Coronary artery (tissue), 2 donors: ENCODE results near the gene DENND2C.

Experiments
- DNase-seq: peaks from one replicate; pipeline ENCODE4 v3.0.0-alpha.2; 2017; ENCODE audit warnings: low spot score
- H3K27ac ChIP-seq, 2 donors: fragments of 200-600 bp; sonication (generic); one replicate each; pipeline ENCODE4 v1.5.1; 2016 to 2019
- H3K4me3 ChIP-seq: fragments of 200-600 bp; sonication (generic); 2 replicates; pipeline ENCODE4 v1.5.1; 2016; ENCODE audit warnings: mild to moderate bottlenecking, moderate library complexity
- TF ChIP-seq, protein P1 (sequence below): fragments of 200-600 bp; sonication (generic); IDR thresholded peaks from one replicate; pipeline ENCODE4 v1.5.1; 2019; ENCODE audit warnings: antibody characterized with exemption

DENND2C gene

DNA sequence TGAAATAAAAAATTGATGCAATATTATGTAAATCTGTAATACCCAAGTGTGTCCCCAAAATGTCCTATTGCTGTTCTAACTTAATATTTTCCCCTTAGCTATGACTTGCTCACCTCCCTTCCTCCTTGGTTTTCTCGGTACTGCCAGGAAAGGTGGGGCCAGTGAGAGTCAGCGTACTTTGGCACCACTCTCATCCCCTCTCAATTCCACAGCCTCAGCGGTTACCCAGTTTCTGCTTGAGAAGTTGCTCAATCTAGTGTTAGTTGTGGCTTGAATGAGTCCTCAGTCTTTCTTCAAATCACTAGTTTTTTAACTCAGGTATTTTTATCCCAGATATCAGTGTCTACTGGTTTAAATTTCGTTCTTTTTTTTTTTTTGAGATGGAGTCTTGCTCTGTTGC is 120.7 kb downstream of the DENND2C start:
- no peak overlapping the region for H3K27ac ChIP-seq
- TF ChIP-seq, protein P1, sequence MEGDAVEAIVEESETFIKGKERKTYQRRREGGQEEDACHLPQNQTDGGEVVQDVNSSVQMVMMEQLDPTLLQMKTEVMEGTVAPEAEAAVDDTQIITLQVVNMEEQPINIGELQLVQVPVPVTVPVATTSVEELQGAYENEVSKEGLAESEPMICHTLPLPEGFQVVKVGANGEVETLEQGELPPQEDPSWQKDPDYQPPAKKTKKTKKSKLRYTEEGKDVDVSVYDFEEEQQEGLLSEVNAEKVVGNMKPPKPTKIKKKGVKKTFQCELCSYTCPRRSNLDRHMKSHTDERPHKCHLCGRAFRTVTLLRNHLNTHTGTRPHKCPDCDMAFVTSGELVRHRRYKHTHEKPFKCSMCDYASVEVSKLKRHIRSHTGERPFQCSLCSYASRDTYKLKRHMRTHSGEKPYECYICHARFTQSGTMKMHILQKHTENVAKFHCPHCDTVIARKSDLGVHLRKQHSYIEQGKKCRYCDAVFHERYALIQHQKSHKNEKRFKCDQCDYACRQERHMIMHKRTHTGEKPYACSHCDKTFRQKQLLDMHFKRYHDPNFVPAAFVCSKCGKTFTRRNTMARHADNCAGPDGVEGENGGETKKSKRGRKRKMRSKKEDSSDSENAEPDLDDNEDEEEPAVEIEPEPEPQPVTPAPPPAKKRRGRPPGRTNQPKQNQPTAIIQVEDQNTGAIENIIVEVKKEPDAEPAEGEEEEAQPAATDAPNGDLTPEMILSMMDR: no peak
- no peak overlapping the region for H3K4me3 ChIP-seq
- no peak for DNase-seq

GRCh38 chr1:114547076-114547475 is 122.8 kb downstream of the DENND2C start:
- DNase-seq: no peak
- Histone ChIP-seq H3K4me3 (no peak overlapping the region), H3K27ac (no peak overlapping the region)
- TF ChIP-seq, protein P1: no peak

- H3K27ac ChIP-seq: no peak overlapping the region
- DNase-seq: no peak
- no peak overlapping the region for H3K4me3 ChIP-seq
- TF ChIP-seq, protein P1: no peak
These were observed 124.1 kb downstream of the DENND2C start for GRCh38 chr1:114545796-114546195.

- no peak for DNase-seq
- no peak overlapping the region for H3K4me3 ChIP-seq
- no peak overlapping the region for H3K27ac ChIP-seq
- TF ChIP-seq, protein P1: no peak
These were observed 124.5 kb downstream of the DENND2C start for GRCh38 chr1:114545315-114545714.

DNA sequence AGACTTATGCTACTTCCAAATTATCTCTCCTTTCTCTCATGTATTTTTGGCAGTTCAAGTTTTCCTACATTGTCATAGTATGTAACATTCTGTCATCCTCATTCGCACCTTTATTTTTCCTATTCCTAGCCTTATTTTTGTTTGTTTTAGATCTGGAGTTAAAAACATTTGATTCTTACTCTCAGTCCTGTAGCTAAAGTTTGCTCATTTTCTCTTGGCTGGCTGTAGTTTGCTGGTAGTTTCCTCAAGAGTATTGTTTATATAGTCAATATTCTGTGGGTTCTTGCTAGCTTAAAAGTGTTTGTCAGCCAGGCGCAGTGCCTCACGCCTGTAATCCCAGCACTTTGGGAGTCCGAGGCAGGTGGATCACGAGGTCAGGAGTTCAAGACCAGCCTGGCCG is 129.0 kb downstream of the DENND2C start:
- Histone ChIP-seq H3K27ac (no peak overlapping the region), H3K4me3 (no peak overlapping the region)
- TF ChIP-seq, protein P1: no peak
- no peak for DNase-seq

- no peak overlapping the region for H3K4me3 ChIP-seq
- no peak for DNase-seq
- H3K27ac ChIP-seq: no peak overlapping the region
- TF ChIP-seq, protein P1: no peak
These were observed 129.6 kb downstream of the DENND2C start for GRCh38 chr1:114540272-114540671.

DNA sequence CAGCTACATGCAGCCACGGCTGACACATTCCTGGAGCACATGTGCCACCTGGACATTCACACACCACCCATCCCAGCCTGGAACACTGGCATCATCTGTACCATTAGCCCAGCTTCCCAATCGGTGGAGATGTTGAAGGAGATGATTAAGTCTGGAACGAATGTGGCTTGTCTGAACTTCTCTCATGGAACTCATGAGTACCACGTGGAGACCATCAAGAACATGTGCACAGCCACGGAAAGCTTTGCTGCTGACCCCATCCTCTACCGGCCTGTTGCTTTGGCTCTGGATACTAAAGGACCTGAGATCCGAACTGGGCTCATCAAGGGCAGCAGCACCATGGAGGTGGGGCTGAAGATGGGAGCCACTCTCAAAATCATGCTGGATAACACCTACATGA is 133.8 kb downstream of the DENND2C start:
- TF ChIP-seq, protein P1: no peak
- no peak for DNase-seq

More for the DNA sequence above, 133.8 kb downstream of the DENND2C start:
- Histone ChIP-seq H3K27ac (no peak overlapping the region), H3K4me3 (no peak overlapping the region)
